Naive thymus-derived CD4-positive, alpha-beta T cell (primary cell): ENCODE data around the gene RAP1GAP. TPM values are rescaled to one million over a fixed set of nuclear protein-coding genes. Genes with fewer than 3 reads are reported as not detected.

ENCODE experiments used
- ATAC-seq: fragments of 150-1000 bp; cut with Tn5 transposase; 2 replicates; pipeline ENCODE4 v1.10.0; 2021; ENCODE audit warnings: mild to moderate bottlenecking, moderate library complexity
- CTCF ChIA-PET: fragments of 350-600 bp; sonication (Branson Sonifier 250); formaldehyde crosslinking; loops from one replicate; lab custom pipeline; 2021; ENCODE audit warnings: antibody characterized with exemption; lab: Charles Lee
- POLR2A ChIA-PET: fragments of 350-600 bp; sonication (Branson Sonifier 250); formaldehyde crosslinking; loops from one replicate; lab custom pipeline; 2021; ENCODE audit warnings: antibody characterized with exemption, inconsistent platforms; lab: Charles Lee
- DNase-seq, 9 donors: peaks; one replicate each; pipeline versions ENCODE4 v3.0.0 to v3.0.0-alpha.2; 2020 to 2022; ENCODE audit warnings: mixed read lengths in 1 of 9
- H3K27ac ChIP-seq: one replicate; pipeline ENCODE4 v1.7.0; 2013; ENCODE audit warnings: mild to moderate bottlenecking, low read depth, low read length, moderate library complexity
- H3K27me3 ChIP-seq, 2 donors: one replicate each; pipeline ENCODE4 v1.7.0; 2013; ENCODE audit warnings: low read length in 2 of 2, mild to moderate bottlenecking in 2 of 2, moderate library complexity in 2 of 2; ENCODE audit not compliant: control insufficient read depth in 2 of 2, insufficient read depth in 2 of 2
- H3K36me3 ChIP-seq, 3 experiments: 1 replicate in 2 of 3; 2 replicates in 1 of 3; pipeline ENCODE4 v1.7.0; 2013; ENCODE audit warnings: low read length in 3 of 3, mild to moderate bottlenecking in 3 of 3, moderate library complexity in 1 of 3; ENCODE audit not compliant: insufficient read depth in 3 of 3, control insufficient read depth in 2 of 3
- H3K4me1 ChIP-seq, 2 donors: one replicate each; pipeline ENCODE4 v1.7.0; 2013; ENCODE audit warnings: low read length in 2 of 2, mild to moderate bottlenecking in 2 of 2, moderate library complexity in 1 of 2; ENCODE audit not compliant: control insufficient read depth in 2 of 2, insufficient read depth in 2 of 2
- H3K4me3 ChIP-seq: 2 replicates; pipeline ENCODE4 v1.7.0; 2013; ENCODE audit warnings: mild to moderate bottlenecking, low read length
- H3K9me3 ChIP-seq, 3 experiments: 1 replicate in 2 of 3; 2 replicates in 1 of 3; pipeline ENCODE4 v1.7.0; 2013; ENCODE audit warnings: low read length in 3 of 3; ENCODE audit not compliant: control insufficient read depth in 2 of 3
- H3K27ac Mint-ChIP-seq, 9 donors: one replicate each; pipeline ENCODE4 v1.8.0; 2020 to 2022; ENCODE audit warnings: mixed read lengths in 9 of 9, mild to moderate bottlenecking in 8 of 9, moderate library complexity in 5 of 9, inconsistent platforms in 2 of 9
- H3K27me3 Mint-ChIP-seq, 5 donors: one replicate each; pipeline ENCODE4 v1.8.0; 2021 to 2022; ENCODE audit warnings: mixed read lengths in 5 of 5, mild to moderate bottlenecking in 1 of 5
- H3K36me3 Mint-ChIP-seq, 5 donors: one replicate each; pipeline ENCODE4 v1.8.0; 2020 to 2022; ENCODE audit warnings: mixed read lengths in 5 of 5, mild to moderate bottlenecking in 3 of 5, inconsistent platforms in 1 of 5
- H3K4me1 Mint-ChIP-seq, 7 donors: one replicate each; pipeline ENCODE4 v1.8.0; 2020 to 2022; ENCODE audit warnings: mixed read lengths in 7 of 7, mild to moderate bottlenecking in 3 of 7, inconsistent platforms in 1 of 7
- H3K4me3 Mint-ChIP-seq, 10 donors: one replicate each; pipeline ENCODE4 v1.8.0; 2020 to 2022; ENCODE audit warnings: mild to moderate bottlenecking in 10 of 10, mixed read lengths in 10 of 10, moderate library complexity in 6 of 10, inconsistent platforms in 2 of 10
- H3K9me3 Mint-ChIP-seq, 11 donors: one replicate each; pipeline ENCODE4 v1.8.0; 2020 to 2022; ENCODE audit warnings: mixed read lengths in 11 of 11, mild to moderate bottlenecking in 4 of 11, inconsistent platforms in 1 of 11, moderate library complexity in 1 of 11
- intact Hi-C, 2 donors: fragments of 100-400 bp; cut with micrococcal nuclease; formaldehyde crosslinking; loops; one replicate each; pipeline ENCODE4 v1.15.1; 2023
- polyA plus RNA-seq, 2 donors: library from polyadenylated mRNA; unstranded; fragments of 300-500 nt; fragmentation: Illumina TruSeq; gene quantifications; one replicate each; pipeline ENCODE4 v1.2.3, GENCODE V29; 2021
- total RNA-seq, 6 experiments: library from RNA in 5 of 6; stranded (reverse) in 5 of 6; gene quantifications; 1 replicate in 5 of 6; 2 replicates in 1 of 6; pipeline ENCODE4 v1.2.3 and lab custom pipeline; 2021 to 2026

RAP1GAP gene
- 1 to 10 TPM in 1 of 5 experiments, under 1 TPM in 3, not detected in 1; 0.16 to 1.4 (median 0.42) TPM for total RNA-seq
- polyA plus RNA-seq: not detected
- total RNA-seq (lab: John Stamatoyannopoulos, UW): 0.54 reads per million

GRCh38 chr1:21669258-21670058, at the start of gene RAP1GAP:
Gene RAP1GAP, minus strand, starts transcription at chr1:21669357. Its CDS starts 49,325 bp downstream, at chr1:21620032.
- H3K9me3 Mint-ChIP-seq: no peaks in the 10 kb centered on the region
- H3K4me1 Mint-ChIP-seq: peaks cover 0 to 13% (median 4%) of the 10 kb centered on the region in 7 donors
- H3K36me3 Mint-ChIP-seq: peaks cover 0 to under 1% (median 0%) of the 10 kb centered on the region in 5 donors
- intact Hi-C loops: no loop called here
- Histone ChIP-seq H3K36me3 (no peaks in the 10 kb centered on the region), H3K4me3 (peak within 1 kb of the TSS; percentile 65), H3K9me3 (no peaks in the 10 kb centered on the region), H3K27ac (no peak within 1 kb of the TSS), H3K27me3 (peaks cover 3 to 13% of the 10 kb centered on the region in 2 donors), H3K4me1 (peaks cover 0 to 18% of the 10 kb centered on the region in 2 donors)
- H3K27me3 Mint-ChIP-seq: peaks cover 20 to 37% (median 31%) of the 10 kb centered on the region in 5 donors
- peak in 6 of 9 donors; percentile 24 to 52 (median 28) for DNase-seq
- CTCF ChIA-PET: no interaction called here
- POLR2A ChIA-PET: no interaction called here
- ATAC-seq: peak; percentile 70
- H3K4me3 Mint-ChIP-seq: peak within 1 kb of the TSS; percentile 42 to 79 (median 67)
- H3K27ac Mint-ChIP-seq: no peak within 1 kb of the TSS

- no peaks in the 10 kb centered on the region for H3K9me3 ChIP-seq
- Mint-ChIP-seq H3K36me3 (peaks cover 3 to 60% (median 20%) of the 10 kb centered on the region in 5 donors), H3K4me3 (no peak overlapping the region), H3K9me3 (no peaks in the 10 kb centered on the region), H3K27me3 (no peaks in the 10 kb centered on the region), H3K27ac (peak overlapping the region in 3 of 9 donors; percentile 2 to 39 (median 5)), H3K4me1 (peaks cover 0 to 4% (median 0%) of the 10 kb centered on the region in 7 donors)
- H3K4me1 ChIP-seq: no peaks in the 10 kb centered on the region
- H3K4me3 ChIP-seq: no peak overlapping the region
- intact Hi-C loops: no loop called here
- H3K36me3 ChIP-seq: peaks cover 0 to 75% (median 12%) of the 10 kb centered on the region in 3 experiments
- no peak overlapping the region for H3K27ac ChIP-seq
- DNase-seq: no peak
- POLR2A ChIA-PET: no interaction called here
- H3K27me3 ChIP-seq: no peaks in the 10 kb centered on the region
- no peak for ATAC-seq
- CTCF ChIA-PET: no interaction called here
Observed at GRCh38 chr1:21716169-21716568, 47.0 kb upstream of the RAP1GAP start.

DNA sequence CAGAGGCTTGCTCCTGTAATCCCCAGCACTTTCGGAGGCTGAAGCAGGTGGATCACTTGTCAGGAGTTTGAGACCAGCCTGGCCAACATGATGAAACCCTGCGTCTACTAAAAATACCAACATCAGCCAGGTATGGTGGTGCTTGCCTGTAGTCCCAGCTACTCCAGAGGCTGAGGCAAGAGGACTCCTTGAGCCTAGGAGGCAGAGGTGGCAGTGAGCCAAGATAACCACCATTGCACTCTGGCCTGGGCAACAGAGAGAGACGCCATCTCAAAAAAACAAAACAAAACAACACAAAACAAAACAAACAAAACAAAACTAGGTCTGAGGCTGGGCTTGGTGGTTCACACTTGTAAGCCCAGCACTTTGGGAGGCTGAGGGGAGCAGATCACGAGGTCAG, 38.7 kb upstream of the RAP1GAP start:
- H3K27me3 Mint-ChIP-seq: no peaks in the 10 kb centered on the region
- intact Hi-C loops: no loop called here
- H3K4me1 Mint-ChIP-seq: peaks cover 0 to 14% (median 0%) of the 10 kb centered on the region in 7 donors
- DNase-seq (no peak), ATAC-seq (no peak)
- peaks cover 2 to 53% (median 13%) of the 10 kb centered on the region in 3 experiments for H3K36me3 ChIP-seq
- H3K4me3 Mint-ChIP-seq: no peak overlapping the region
- H3K27ac ChIP-seq: no peak overlapping the region
- no peak overlapping the region for H3K4me3 ChIP-seq
- ChIA-PET CTCF (no interaction called here), POLR2A (no interaction called here)
- H3K4me1 ChIP-seq: no peaks in the 10 kb centered on the region
- H3K36me3 Mint-ChIP-seq: peaks cover 7 to 42% (median 11%) of the 10 kb centered on the region in 5 donors
- H3K9me3 ChIP-seq: no peaks in the 10 kb centered on the region
- H3K9me3 Mint-ChIP-seq: no peaks in the 10 kb centered on the region
- no peaks in the 10 kb centered on the region for H3K27me3 ChIP-seq
- H3K27ac Mint-ChIP-seq: no peak overlapping the region

GRCh38 chr1:21707086-21707840, 38.1 kb upstream of the RAP1GAP start:
- ATAC-seq (no peak), DNase-seq (no peak)
- intact Hi-C loops: no loop called here
- Mint-ChIP-seq H3K27ac (no peak overlapping the region), H3K9me3 (no peaks in the 10 kb centered on the region), H3K36me3 (peaks cover 7 to 45% (median 12%) of the 10 kb centered on the region in 5 donors), H3K4me1 (peaks cover 0 to 14% (median 0%) of the 10 kb centered on the region in 7 donors), H3K4me3 (no peak overlapping the region), H3K27me3 (no peaks in the 10 kb centered on the region)
- H3K27me3 ChIP-seq: no peaks in the 10 kb centered on the region
- no peaks in the 10 kb centered on the region for H3K9me3 ChIP-seq
- H3K36me3 ChIP-seq: peaks cover 6 to 58% (median 15%) of the 10 kb centered on the region in 3 experiments
- ChIA-PET POLR2A (no interaction called here), CTCF (no interaction called here)
- no peak overlapping the region for H3K4me3 ChIP-seq
- no peaks in the 10 kb centered on the region for H3K4me1 ChIP-seq
- H3K27ac ChIP-seq: no peak overlapping the region

DNA sequence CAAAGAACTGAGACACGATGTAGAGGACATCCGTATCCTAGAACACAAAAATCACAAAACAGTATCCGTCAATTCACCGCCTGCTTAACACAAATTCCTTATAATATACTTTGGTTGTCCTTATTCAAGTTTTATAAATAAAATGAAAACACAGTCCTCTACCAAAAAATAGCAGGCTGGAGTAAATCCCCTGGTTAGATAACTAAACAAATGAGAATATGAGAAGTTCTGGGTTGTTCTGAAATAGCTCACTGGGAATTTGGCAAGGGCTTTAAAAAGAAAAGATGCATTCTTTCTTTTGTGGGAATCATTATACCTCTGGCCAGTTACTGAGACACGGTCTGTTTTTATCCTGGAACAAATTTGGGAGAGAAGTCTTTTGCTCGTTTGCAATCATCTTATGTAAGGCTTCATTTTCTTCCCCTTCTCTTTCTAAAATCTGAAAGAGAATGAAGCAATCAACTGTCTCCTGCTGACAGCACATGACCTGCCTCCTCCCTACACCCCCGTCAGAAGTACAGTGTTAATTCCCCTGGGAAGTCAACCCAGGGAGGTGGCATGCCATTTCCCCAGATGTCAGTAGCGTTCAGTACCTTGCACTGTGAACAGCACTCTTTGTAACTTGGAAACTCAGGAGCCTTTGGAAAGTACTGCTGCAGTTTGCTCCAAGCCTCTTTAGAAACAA, 37.1 kb upstream of the RAP1GAP start:
- Histone ChIP-seq H3K9me3 (no peaks in the 10 kb centered on the region), H3K27me3 (no peaks in the 10 kb centered on the region), H3K27ac (no peak overlapping the region), H3K36me3 (peaks cover 6 to 57% (median 21%) of the 10 kb centered on the region in 3 experiments), H3K4me1 (no peaks in the 10 kb centered on the region), H3K4me3 (no peak overlapping the region)
- ATAC-seq: no peak
- no peak for DNase-seq
- Mint-ChIP-seq H3K9me3 (no peaks in the 10 kb centered on the region), H3K36me3 (peaks cover 9 to 47% (median 18%) of the 10 kb centered on the region in 5 donors), H3K27ac (no peak overlapping the region), H3K4me3 (no peak overlapping the region), H3K27me3 (no peaks in the 10 kb centered on the region), H3K4me1 (peaks cover 0 to 17% (median 0%) of the 10 kb centered on the region in 7 donors)
- intact Hi-C loops: no loop called here
- CTCF ChIA-PET: no interaction called here
- POLR2A ChIA-PET: no interaction called here

DNA sequence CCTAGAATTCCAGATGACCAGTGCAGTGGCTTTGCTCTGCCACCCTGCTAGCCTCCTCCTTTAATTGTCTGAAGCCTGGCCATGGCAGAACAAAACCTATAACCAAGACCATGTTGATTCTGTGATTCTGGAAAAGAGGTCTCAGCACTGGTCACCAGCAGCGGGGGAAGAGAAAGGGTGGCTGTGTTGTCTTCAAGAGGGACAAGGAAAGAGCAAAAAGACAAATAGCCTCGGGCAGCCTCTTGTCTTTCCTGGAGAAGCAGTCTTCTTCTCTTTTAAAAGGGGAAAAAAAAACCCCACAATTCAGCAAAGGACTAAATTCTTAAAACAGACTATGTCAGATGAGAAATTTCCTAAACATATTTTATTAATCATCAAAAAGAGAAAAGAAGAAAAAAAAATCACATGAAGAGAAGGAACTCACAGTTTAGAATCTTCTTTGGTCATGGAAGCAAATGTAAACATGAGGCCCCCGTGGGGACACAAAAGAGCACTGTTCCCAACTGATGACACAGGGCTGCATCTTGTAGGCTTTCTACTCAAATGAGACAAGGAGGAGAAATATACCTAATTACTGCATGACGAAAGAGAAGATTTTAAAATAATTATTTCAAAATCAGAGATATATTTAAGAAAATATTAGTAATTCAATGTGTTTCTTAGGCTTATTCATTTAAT, 36.3 kb upstream of the RAP1GAP start:
- Histone ChIP-seq H3K27ac (no peak overlapping the region), H3K4me1 (no peaks in the 10 kb centered on the region), H3K9me3 (no peaks in the 10 kb centered on the region), H3K27me3 (no peaks in the 10 kb centered on the region), H3K4me3 (no peak overlapping the region), H3K36me3 (peaks cover 6 to 64% (median 23%) of the 10 kb centered on the region in 3 experiments)
- peaks cover 0 to 19% (median 0%) of the 10 kb centered on the region in 7 donors for H3K4me1 Mint-ChIP-seq
- H3K27me3 Mint-ChIP-seq: no peaks in the 10 kb centered on the region
- intact Hi-C loops: no loop called here
- H3K4me3 Mint-ChIP-seq: no peak overlapping the region
- ATAC-seq (no peak), DNase-seq (no peak)
- H3K9me3 Mint-ChIP-seq: no peaks in the 10 kb centered on the region
- POLR2A ChIA-PET: no interaction called here
- H3K36me3 Mint-ChIP-seq: peaks cover 9 to 49% (median 20%) of the 10 kb centered on the region in 5 donors
- CTCF ChIA-PET: no interaction called here
- peak overlapping the region in 2 of 9 donors; percentile 23 to 41 for H3K27ac Mint-ChIP-seq
